Mucosa of rectum (tissue), 2 donors: ENCODE data around the gene KMT2B.

Source experiments
- H3K27ac ChIP-seq, 2 donors: one replicate each; pipeline ENCODE4 v1.7.0; 2013; ENCODE audit warnings: inconsistent platforms in 2 of 2, low read depth in 2 of 2, low read length in 2 of 2
- H3K27me3 ChIP-seq, 2 donors: one replicate each; pipeline ENCODE4 v1.7.0; 2013; ENCODE audit warnings: low read length in 2 of 2; ENCODE audit not compliant: control insufficient read depth in 2 of 2, insufficient read depth in 2 of 2
- H3K36me3 ChIP-seq, 2 donors: one replicate each; pipeline ENCODE4 v1.7.0; 2013; ENCODE audit warnings: low read length in 2 of 2; ENCODE audit not compliant: control insufficient read depth in 2 of 2, insufficient read depth in 2 of 2
- H3K4me1 ChIP-seq, 2 donors: one replicate each; pipeline ENCODE4 v1.7.0; 2013; ENCODE audit warnings: low read length in 2 of 2, mild to moderate bottlenecking in 1 of 2; ENCODE audit not compliant: control insufficient read depth in 2 of 2, insufficient read depth in 2 of 2
- H3K4me3 ChIP-seq, 2 donors: one replicate each; pipeline ENCODE4 v1.7.0; 2013; ENCODE audit warnings: low read length in 2 of 2
- H3K9ac ChIP-seq, 2 donors: one replicate each; pipeline ENCODE4 v1.7.0; 2013; ENCODE audit warnings: low read length in 2 of 2, low read depth in 1 of 2, mild to moderate bottlenecking in 1 of 2
- H3K9me3 ChIP-seq, 2 donors: one replicate each; pipeline ENCODE4 v1.7.0; 2013; ENCODE audit warnings: low read length in 2 of 2; ENCODE audit not compliant: control insufficient read depth in 2 of 2
- donor health status: healthy.
- donor health status: Normal muscosa, but diverticular disease.

KMT2B gene

DNA sequence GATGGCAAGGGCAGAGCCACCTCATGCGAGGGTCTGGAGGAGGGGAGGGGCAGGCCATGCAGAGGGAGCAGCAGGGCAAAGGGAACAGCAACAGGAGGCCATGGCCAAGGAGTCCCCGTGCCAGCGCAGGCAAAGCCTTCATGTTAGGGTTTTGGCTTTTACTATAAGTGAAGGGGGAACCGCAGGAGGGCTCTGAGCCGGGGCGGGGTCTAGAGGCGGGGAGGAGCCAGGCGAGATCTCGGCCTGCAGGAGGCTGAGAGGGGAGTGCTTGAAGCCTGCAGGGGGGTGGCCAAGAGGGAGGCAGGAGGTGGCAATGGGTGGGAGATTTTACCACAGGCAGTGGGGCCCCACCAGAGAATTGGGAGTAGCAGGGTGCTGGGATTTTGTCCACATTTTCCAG lies 63.8 kb downstream of the KMT2B start:
- Histone ChIP-seq H3K4me1 (no peaks in the 10 kb centered on the region), H3K4me3 (no peak overlapping the region), H3K27me3 (no peaks in the 10 kb centered on the region), H3K9me3 (no peaks in the 10 kb centered on the region), H3K9ac (no peak overlapping the region), H3K36me3 (peaks cover 3 to 4% of the 10 kb centered on the region in 2 donors), H3K27ac (no peak overlapping the region)

DNA sequence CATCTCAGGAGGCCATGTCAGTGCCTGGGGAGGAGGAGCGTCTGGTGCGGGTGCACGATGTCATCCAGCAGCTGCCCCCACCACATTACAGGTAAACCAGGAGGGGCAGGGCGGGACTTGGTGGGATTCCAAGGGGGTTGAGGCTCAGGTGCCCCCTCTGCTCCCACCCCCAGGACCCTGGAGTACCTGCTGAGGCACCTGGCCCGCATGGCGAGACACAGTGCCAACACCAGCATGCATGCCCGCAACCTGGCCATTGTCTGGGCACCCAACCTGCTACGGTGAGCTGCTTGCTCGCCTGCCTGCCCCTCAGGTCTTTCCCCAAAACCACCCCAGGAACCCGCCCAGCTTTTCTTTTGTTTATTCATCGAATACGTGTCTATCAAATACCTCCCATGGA lies 64.8 kb downstream of the KMT2B start:
- peaks cover 3 to 4% of the 10 kb centered on the region in 2 donors for H3K36me3 ChIP-seq

DNA sequence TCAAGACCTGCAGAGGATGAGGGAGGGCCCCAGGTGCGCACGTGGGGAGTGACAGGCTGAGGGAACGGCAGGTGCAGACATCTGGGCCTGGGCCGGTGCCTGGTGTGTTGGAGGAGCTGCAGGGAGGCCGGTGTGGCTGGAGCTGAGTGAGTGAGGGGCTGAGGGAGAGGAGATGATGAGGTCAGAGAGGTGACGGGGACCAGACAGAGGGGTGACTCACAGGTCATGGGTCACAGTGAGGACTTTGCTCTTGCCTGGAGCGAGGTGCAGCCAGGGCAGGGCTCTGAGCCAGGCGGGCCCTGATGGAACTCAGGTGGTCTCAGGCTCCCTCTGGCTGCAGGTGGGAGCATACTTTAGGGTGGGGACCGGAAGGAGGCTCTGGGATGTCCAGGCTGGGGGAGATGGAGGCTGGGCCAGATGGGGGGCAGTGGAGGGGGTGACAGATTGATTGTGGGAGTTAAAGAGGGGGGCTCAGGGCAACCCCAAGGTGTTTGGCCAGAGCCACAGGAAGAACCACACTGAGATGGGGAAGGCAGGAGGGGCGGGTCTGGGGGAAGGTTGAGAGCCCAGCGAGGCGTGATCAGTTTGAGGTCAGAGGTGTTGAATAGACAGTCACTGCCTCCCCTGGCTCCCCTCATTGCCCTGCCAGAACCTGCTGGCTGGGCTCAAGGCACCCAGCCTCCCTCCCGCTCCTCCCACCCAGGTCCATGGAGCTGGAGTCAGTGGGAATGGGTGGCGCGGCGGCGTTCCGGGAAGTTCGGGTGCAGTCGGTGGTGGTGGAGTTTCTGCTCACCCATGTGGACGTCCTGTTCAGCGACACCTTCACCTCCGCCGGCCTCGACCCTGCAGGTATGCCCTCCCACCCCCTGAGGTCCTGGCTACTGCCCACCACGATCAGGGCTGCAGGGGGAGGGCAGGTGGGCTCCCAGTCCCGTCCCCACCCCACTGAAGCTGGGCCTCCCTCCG lies 65.9 kb downstream of the KMT2B start:
- Histone ChIP-seq H3K9ac (no peak overlapping the region), H3K9me3 (no peaks in the 10 kb centered on the region), H3K27me3 (no peaks in the 10 kb centered on the region), H3K4me3 (no peak overlapping the region), H3K4me1 (no peaks in the 10 kb centered on the region), H3K36me3 (peaks cover 2 to 3% of the 10 kb centered on the region in 2 donors), H3K27ac (no peak overlapping the region)

More for the DNA sequence above, 64.8 kb downstream of the KMT2B start:
- Histone ChIP-seq H3K9me3 (no peaks in the 10 kb centered on the region), H3K27ac (no peak overlapping the region), H3K4me3 (no peak overlapping the region), H3K9ac (no peak overlapping the region), H3K4me1 (no peaks in the 10 kb centered on the region), H3K27me3 (no peaks in the 10 kb centered on the region)

DNA sequence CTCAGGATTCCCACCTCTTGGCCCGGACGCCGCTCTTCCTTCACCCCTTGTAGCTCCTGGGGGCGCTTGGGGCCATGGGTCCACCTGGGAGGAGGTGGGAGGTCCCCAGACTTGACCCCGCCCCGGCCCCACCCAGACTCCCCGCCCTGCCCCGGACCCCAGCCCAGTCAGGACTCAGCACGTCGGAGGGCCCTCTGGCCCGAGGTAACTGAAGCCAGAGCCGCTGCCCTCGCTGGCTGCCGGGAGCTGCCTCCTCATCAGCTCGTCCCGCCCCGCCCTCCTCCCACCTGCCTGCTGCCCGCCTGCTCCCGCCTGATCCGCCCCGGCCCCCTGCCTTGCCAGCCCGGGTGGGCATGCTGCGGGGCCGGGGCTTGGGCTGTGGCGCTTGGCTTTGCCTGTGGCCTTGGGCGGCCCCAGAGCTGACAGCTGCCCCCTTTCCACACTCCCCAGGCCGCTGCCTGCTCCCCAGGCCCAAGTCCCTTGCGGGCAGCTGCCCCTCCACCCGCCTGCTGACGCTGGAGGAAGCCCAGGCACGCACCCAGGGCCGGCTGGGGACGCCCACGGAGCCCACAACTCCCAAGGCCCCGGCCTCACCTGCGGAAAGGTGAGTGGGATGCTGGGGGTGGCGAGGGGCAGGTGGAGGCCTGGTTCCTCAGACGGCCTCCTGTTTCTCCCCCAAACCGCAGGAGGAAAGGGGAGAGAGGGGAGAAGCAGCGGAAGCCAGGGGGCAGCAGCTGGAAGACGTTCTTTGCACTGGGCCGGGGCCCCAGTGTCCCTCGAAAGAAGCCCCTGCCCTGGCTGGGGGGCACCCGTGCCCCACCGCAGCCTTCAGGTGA lies 66.9 kb downstream of the KMT2B start:
- no peaks in the 10 kb centered on the region for H3K4me1 ChIP-seq
- H3K9ac ChIP-seq: no peak overlapping the region
- H3K36me3 ChIP-seq: peaks cover 0 to 3% of the 10 kb centered on the region in 2 donors
- no peak overlapping the region for H3K4me3 ChIP-seq
- H3K27ac ChIP-seq: no peak overlapping the region
- no peaks in the 10 kb centered on the region for H3K27me3 ChIP-seq
- H3K9me3 ChIP-seq: no peaks in the 10 kb centered on the region

DNA sequence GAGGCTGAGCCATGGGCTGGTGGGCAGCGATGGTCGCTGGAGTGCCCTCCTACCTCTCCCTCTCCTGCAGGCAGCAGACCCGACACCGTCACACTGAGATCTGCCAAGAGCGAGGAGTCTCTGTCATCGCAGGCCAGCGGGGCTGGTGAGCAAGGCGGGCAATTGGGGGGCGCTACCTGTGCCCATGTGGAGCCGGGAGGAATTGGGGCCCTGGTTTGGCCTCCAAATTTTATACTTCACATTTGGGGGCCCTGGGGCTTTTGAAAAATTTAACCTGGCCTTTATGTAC lies 67.5 kb downstream of the KMT2B start:
- H3K27ac ChIP-seq: no peak overlapping the region
- H3K9ac ChIP-seq: no peak overlapping the region
- H3K4me3 ChIP-seq: no peak overlapping the region
- no peaks in the 10 kb centered on the region for H3K4me1 ChIP-seq
- H3K27me3 ChIP-seq: no peaks in the 10 kb centered on the region
- no peaks in the 10 kb centered on the region for H3K9me3 ChIP-seq
- H3K36me3 ChIP-seq: peaks cover 0 to 3% of the 10 kb centered on the region in 2 donors

DNA sequence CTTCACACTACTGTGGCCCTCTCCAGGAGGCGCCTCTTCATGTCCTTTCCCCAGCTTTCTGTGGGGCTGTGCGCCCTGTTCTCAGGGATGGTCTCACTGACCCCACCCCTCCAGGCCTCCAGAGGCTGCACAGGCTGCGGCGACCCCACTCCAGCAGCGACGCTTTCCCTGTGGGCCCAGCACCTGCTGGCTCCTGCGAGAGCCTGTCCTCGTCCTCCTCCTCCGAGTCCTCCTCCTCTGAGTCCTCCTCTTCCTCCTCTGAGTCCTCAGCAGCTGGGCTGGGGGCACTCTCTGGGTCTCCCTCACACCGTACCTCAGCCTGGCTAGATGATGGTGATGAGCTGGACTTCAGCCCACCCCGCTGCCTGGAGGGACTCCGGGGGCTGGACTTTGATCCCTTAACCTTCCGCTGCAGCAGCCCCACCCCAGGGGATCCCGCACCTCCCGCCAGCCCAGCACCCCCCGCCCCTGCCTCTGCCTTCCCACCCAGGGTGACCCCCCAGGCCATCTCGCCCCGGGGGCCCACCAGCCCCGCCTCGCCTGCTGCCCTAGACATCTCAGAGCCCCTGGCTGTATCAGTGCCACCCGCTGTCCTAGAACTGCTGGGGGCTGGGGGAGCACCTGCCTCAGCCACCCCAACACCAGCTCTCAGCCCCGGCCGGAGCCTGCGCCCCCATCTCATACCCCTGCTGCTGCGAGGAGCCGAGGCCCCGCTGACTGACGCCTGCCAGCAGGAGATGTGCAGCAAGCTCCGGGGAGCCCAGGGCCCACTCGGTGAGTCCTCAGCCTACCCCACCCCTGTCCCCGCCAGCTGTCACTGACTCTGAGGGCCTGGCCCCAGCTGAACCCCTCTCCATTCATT lies 68.7 kb downstream of the KMT2B start:
- Histone ChIP-seq H3K27ac (no peak overlapping the region), H3K9ac (no peak overlapping the region), H3K4me1 (no peaks in the 10 kb centered on the region), H3K36me3 (peaks cover 0 to under 1% of the 10 kb centered on the region in 2 donors), H3K27me3 (no peaks in the 10 kb centered on the region), H3K9me3 (no peaks in the 10 kb centered on the region), H3K4me3 (no peak overlapping the region)

DNA sequence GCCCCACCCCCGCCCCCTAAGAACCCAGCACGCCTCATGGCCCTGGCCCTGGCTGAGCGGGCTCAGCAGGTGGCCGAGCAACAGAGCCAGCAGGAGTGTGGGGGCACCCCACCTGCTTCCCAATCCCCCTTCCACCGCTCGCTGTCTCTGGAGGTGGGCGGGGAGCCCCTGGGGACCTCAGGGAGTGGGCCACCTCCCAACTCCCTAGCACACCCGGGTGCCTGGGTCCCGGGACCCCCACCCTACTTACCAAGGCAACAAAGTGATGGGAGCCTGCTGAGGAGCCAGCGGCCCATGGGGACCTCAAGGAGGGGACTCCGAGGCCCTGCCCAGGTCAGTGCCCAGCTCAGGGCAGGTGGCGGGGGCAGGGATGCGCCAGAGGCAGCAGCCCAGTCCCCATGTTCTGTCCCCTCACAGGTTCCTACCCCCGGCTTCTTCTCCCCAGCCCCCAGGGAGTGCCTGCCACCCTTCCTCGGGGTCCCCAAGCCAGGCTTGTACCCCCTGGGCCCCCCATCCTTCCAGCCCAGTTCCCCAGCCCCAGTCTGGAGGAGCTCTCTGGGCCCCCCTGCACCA lies 69.5 kb downstream of the KMT2B start:
- no peaks in the 10 kb centered on the region for H3K36me3 ChIP-seq

More for the DNA sequence above, 69.5 kb downstream of the KMT2B start:
- no peaks in the 10 kb centered on the region for H3K9me3 ChIP-seq
- H3K27ac ChIP-seq: no peak overlapping the region
- H3K27me3 ChIP-seq: no peaks in the 10 kb centered on the region
- no peak overlapping the region for H3K4me3 ChIP-seq
- no peak overlapping the region for H3K9ac ChIP-seq
- H3K4me1 ChIP-seq: no peaks in the 10 kb centered on the region
